Activated CD8-positive, alpha-beta T cell treated with anti-CD3 and anti-CD28 coated beads, Interleukin-2, amount 10 ng/mL, durations not matched to agents 7 days and 5 days (primary cell): ENCODE measurements around the gene FERD3L. TPM values are rescaled to one million over a fixed set of nuclear protein-coding genes. Genes with fewer than 3 reads are reported as not detected.

Experiments
- ATAC-seq: fragments of 150-1000 bp; cut with Tn5 transposase; one replicate; pipeline ENCODE4 v1.10.0; 2021; ENCODE audit warnings: moderate library complexity
- CTCF ChIA-PET: fragments of 350-600 bp; sonication (Branson Sonifier 250); formaldehyde crosslinking; loops from one replicate; lab custom pipeline; 2021; ENCODE audit warnings: antibody characterized with exemption; lab: Charles Lee
- POLR2A ChIA-PET: fragments of 350-600 bp; sonication (Branson Sonifier 250); formaldehyde crosslinking; loops from one replicate; lab custom pipeline; 2021; ENCODE audit warnings: antibody characterized with exemption; lab: Charles Lee
- DNase-seq: peaks from one replicate; pipeline ENCODE4 v3.0.0-alpha.2; 2020
- H3K27ac Mint-ChIP-seq: one replicate; pipeline ENCODE4 v1.8.0; 2021; ENCODE audit warnings: mild to moderate bottlenecking, mixed read lengths
- H3K27me3 Mint-ChIP-seq: one replicate; pipeline ENCODE4 v1.8.0; 2021; ENCODE audit warnings: low read depth, mixed read lengths
- H3K36me3 Mint-ChIP-seq: one replicate; pipeline ENCODE4 v1.8.0; 2021; ENCODE audit warnings: low read depth, mixed read lengths
- H3K4me1 Mint-ChIP-seq: one replicate; pipeline ENCODE4 v1.8.0; 2021; ENCODE audit warnings: low read depth, mixed read lengths
- H3K4me3 Mint-ChIP-seq: one replicate; pipeline ENCODE4 v1.8.0; 2021; ENCODE audit warnings: mild to moderate bottlenecking, mixed read lengths
- H3K9me3 Mint-ChIP-seq: one replicate; pipeline ENCODE4 v1.8.0; 2022; ENCODE audit warnings: mixed read lengths; ENCODE audit not compliant: insufficient read depth
- total RNA-seq, 2 experiments: library from RNA; stranded (reverse); gene quantifications; one replicate each; pipeline ENCODE4 v1.2.3, GENCODE V29; 2021

The FERD3L gene
- total RNA-seq, 2 experiments from 2014 or later = not detected

DNA sequence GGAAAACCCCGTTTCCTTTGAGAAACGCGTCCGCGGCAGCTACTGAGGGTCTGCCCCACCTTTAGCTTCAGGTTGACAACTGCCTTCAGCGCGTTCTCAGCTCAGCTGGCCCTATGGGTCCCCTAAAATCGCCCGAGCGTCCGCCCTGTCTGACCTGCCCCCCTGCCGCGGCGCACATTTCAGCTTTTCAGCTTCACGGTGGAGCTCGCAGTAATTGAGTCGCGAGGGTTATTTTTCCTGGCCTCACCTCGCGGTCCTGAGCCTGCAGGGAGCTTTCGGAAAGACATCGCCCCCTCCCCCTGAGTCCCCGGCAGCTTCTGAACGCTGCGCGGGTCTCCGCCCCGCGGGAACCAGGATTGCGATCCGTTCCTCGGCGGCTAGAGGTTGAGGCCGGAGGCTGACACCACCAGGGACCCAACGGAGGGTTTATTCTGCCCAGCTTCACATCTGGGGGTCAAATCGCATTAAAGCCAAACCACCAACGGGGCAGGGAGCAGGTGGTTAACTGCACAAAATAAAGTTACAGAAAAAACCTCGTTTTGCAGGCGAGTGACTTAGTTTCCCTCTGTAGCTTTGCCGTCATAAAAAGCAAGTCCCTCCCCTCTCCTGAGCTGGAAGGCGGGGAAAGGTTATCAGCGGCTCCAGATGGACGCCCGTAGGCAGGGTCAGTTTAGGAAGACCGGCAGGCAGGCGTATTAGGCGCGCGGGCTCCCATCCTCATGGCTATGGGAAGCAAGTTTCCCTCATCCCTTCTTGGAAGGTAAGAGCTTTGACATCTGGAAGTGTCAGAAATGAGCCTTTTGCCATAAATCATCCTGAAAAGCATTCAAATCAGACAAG lies 38.8 kb downstream of the FERD3L start:
- H3K27me3 Mint-ChIP-seq = peaks cover 54% of the 10 kb centered on the region
- no peak overlapping the region for H3K27ac Mint-ChIP-seq
- ChIA-PET CTCF (no interaction called here), POLR2A (interaction anchor here (0.5 kb wide), 1 partner anchor 15 kb away, joined by 3 read pairs; no protein-coding TSS in a partner anchor)
- no peaks in the 10 kb centered on the region for H3K4me1 Mint-ChIP-seq
- ATAC-seq (no peak), DNase-seq (no peak)
- no peaks in the 10 kb centered on the region for H3K9me3 Mint-ChIP-seq
- H3K36me3 Mint-ChIP-seq = peaks cover 2% of the 10 kb centered on the region
- H3K4me3 Mint-ChIP-seq = no peak overlapping the region

DNA sequence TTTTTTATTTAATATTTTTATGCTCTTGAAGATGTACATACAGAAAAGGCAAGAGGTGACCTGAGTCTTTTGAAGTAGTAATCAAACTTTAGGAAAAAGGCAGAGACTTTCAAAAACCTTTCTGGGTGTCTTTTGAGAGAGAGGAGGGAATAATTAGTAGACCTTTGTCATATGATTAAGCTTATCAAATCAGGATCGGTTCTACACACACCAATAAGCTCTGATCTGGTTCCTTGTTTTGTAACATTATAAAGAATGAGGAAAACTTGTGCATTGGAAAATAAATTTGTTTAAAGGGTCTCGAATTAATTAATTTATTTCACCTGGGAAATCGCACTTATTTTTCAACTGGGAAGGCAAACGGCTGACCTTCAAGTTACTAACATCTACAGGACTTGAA lies 39.7 kb downstream of the FERD3L start:
- DNase-seq (no peak), ATAC-seq (no peak)
- H3K27me3 Mint-ChIP-seq = peaks cover 44% of the 10 kb centered on the region
- ChIA-PET CTCF (no interaction called here), POLR2A (no interaction called here)
- H3K4me1 Mint-ChIP-seq = no peaks in the 10 kb centered on the region
- H3K27ac Mint-ChIP-seq = no peak overlapping the region
- H3K36me3 Mint-ChIP-seq = peaks cover 2% of the 10 kb centered on the region
- H3K4me3 Mint-ChIP-seq = no peak overlapping the region
- no peaks in the 10 kb centered on the region for H3K9me3 Mint-ChIP-seq

DNA sequence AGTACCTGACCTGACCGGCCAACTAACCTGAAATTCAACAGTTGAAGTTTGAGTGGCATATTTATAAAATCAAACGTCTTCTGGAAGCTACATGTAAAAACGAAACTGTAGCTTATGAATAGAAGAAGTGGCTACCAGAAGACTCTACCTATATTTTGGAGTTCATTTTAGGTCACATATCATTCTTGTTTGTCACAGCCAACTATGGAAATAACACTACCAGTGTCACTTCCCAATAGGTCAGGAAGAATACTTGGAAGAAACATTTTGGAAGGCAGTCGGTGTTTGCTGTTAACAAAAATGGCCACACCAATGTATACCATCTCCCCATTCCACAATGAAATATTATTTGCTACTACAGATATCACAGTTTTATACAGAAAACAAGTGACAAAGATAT lies 40.4 kb downstream of the FERD3L start:
- no peaks in the 10 kb centered on the region for H3K9me3 Mint-ChIP-seq
- peaks cover 2% of the 10 kb centered on the region for H3K36me3 Mint-ChIP-seq
- no peak for ATAC-seq
- CTCF ChIA-PET = no interaction called here
- DNase-seq = no peak
- POLR2A ChIA-PET = no interaction called here
- H3K4me1 Mint-ChIP-seq = no peaks in the 10 kb centered on the region
- H3K27ac Mint-ChIP-seq = no peak overlapping the region
- H3K27me3 Mint-ChIP-seq = peaks cover 39% of the 10 kb centered on the region
- H3K4me3 Mint-ChIP-seq = no peak overlapping the region

DNA sequence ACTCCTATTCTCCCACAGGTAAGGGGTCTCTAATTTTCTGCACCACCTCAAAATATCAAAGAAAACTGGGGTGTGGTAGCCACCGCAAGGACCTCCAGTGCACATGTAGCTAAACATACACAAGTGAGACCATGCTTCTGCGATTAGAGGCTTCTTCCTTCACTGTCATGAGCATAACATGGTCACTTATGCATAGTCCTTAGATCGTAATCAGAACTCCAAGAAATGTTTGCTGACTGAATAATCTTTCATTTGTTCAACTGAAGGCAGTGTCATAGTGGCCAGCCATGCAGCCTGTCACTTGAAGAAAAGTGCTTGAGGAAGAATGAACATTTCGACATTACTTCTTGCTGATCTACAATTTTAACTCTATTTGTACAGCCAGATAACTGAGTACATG lies 42.3 kb downstream of the FERD3L start:
- peaks cover 22% of the 10 kb centered on the region for H3K27me3 Mint-ChIP-seq
- H3K36me3 Mint-ChIP-seq = peaks cover 2% of the 10 kb centered on the region
- H3K4me1 Mint-ChIP-seq = no peaks in the 10 kb centered on the region
- H3K9me3 Mint-ChIP-seq = no peaks in the 10 kb centered on the region
- no peak overlapping the region for H3K4me3 Mint-ChIP-seq
- CTCF ChIA-PET = no interaction called here
- H3K27ac Mint-ChIP-seq = no peak overlapping the region
- ATAC-seq (no peak), DNase-seq (no peak)
- POLR2A ChIA-PET = no interaction called here

DNA sequence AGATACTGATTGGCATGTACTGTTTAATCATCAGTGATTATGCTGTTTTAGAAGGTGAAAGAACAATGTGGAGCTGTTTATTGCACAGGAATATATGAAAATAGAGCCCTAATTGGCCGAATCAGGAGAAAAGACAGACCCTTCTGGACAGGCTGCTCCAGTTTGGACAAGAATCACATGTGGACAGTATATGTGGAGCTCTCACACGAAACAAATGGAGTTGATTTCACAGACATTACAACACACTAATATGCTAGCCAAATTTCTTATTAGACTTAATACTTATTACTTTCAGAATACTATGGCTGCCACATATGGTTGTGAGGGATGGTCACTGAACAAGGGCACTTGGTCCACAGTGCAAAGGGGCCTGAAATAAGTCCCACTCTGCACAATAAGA lies 43.3 kb downstream of the FERD3L start:
- no peak for ATAC-seq
- ChIA-PET POLR2A (no interaction called here), CTCF (no interaction called here)
- no peak overlapping the region for H3K4me3 Mint-ChIP-seq
- no peak for DNase-seq
- no peaks in the 10 kb centered on the region for H3K9me3 Mint-ChIP-seq
- H3K27ac Mint-ChIP-seq = no peak overlapping the region
- H3K27me3 Mint-ChIP-seq = peaks cover 13% of the 10 kb centered on the region
- no peaks in the 10 kb centered on the region for H3K36me3 Mint-ChIP-seq
- no peaks in the 10 kb centered on the region for H3K4me1 Mint-ChIP-seq

- H3K36me3 Mint-ChIP-seq = no peaks in the 10 kb centered on the region
Measured at GRCh38 chr7:19101472-19101871, 43.7 kb downstream of the FERD3L start.

GRCh38 chr7:19099924-19100323 lies 45.3 kb downstream of the FERD3L start:
- Mint-ChIP-seq H3K27ac (no peak overlapping the region), H3K9me3 (no peaks in the 10 kb centered on the region), H3K27me3 (no peaks in the 10 kb centered on the region), H3K4me3 (no peak overlapping the region), H3K36me3 (no peaks in the 10 kb centered on the region), H3K4me1 (no peaks in the 10 kb centered on the region)
- DNase-seq = no peak
- ChIA-PET CTCF (no interaction called here), POLR2A (no interaction called here)
- ATAC-seq = no peak

More at GRCh38 chr7:19101472-19101871, 43.7 kb downstream of the FERD3L start:
- Mint-ChIP-seq H3K4me1 (no peaks in the 10 kb centered on the region), H3K4me3 (no peak overlapping the region), H3K27me3 (peaks cover 10% of the 10 kb centered on the region), H3K9me3 (no peaks in the 10 kb centered on the region), H3K27ac (no peak overlapping the region)
- DNase-seq = no peak
- CTCF ChIA-PET = no interaction called here
- ATAC-seq = no peak
- POLR2A ChIA-PET = no interaction called here

GRCh38 chr7:19099194-19099593 lies 46.0 kb downstream of the FERD3L start:
- Mint-ChIP-seq H3K27ac (no peak overlapping the region), H3K9me3 (no peaks in the 10 kb centered on the region), H3K27me3 (no peaks in the 10 kb centered on the region), H3K4me3 (no peak overlapping the region), H3K4me1 (no peaks in the 10 kb centered on the region), H3K36me3 (no peaks in the 10 kb centered on the region)
- ChIA-PET POLR2A (no interaction called here), CTCF (no interaction called here)
- DNase-seq = no peak
- no peak for ATAC-seq

- no peak overlapping the region for H3K27ac Mint-ChIP-seq
- no peaks in the 10 kb centered on the region for H3K4me1 Mint-ChIP-seq
- no peaks in the 10 kb centered on the region for H3K9me3 Mint-ChIP-seq
- ChIA-PET CTCF (no interaction called here), POLR2A (no interaction called here)
- H3K36me3 Mint-ChIP-seq = no peaks in the 10 kb centered on the region
- DNase-seq (no peak), ATAC-seq (no peak)
- no peak overlapping the region for H3K4me3 Mint-ChIP-seq
- H3K27me3 Mint-ChIP-seq = no peaks in the 10 kb centered on the region
Measured at GRCh38 chr7:19098510-19098909, 46.7 kb downstream of the FERD3L start.

- Mint-ChIP-seq H3K4me3 (no peak overlapping the region), H3K27me3 (no peaks in the 10 kb centered on the region), H3K9me3 (no peaks in the 10 kb centered on the region), H3K4me1 (no peaks in the 10 kb centered on the region), H3K36me3 (no peaks in the 10 kb centered on the region), H3K27ac (no peak overlapping the region)
- ChIA-PET POLR2A (no interaction called here), CTCF (no interaction called here)
- DNase-seq = no peak
- ATAC-seq = no peak
Measured at GRCh38 chr7:19097165-19098055, 47.8 kb downstream of the FERD3L start.

- H3K27ac Mint-ChIP-seq = no peak overlapping the region
- no peaks in the 10 kb centered on the region for H3K36me3 Mint-ChIP-seq
- no peak for DNase-seq
- no peak for ATAC-seq
- H3K4me3 Mint-ChIP-seq = no peak overlapping the region
- no peaks in the 10 kb centered on the region for H3K4me1 Mint-ChIP-seq
- ChIA-PET POLR2A (no interaction called here), CTCF (no interaction called here)
- H3K9me3 Mint-ChIP-seq = no peaks in the 10 kb centered on the region
- H3K27me3 Mint-ChIP-seq = no peaks in the 10 kb centered on the region
Measured at GRCh38 chr7:19095353-19095860, 49.8 kb downstream of the FERD3L start.
